ENCODE data around the gene FOLR3.
"Not testable (repeated sequence)": the region's sequence is repeated elsewhere in the genome, so short reads cannot be mapped to it uniquely, and the experiment has no call there.

The FOLR3 gene
- total RNA-seq, result 0 to 0.15 (median 0.10) reads per million in 4 donors

- not testable (repeated sequence) for DNase-seq
These were observed at the start of gene FOLR3 for GRCh38 chr11:72135473-72135872. Gene FOLR3 (plus strand): TSS chr11:72135725. CDS start chr11:72135953, 228 bp downstream.

GRCh38 chr11:72088076-72088808 is 47.3 kb upstream of the FOLR3 start:
- DNase-seq, result no peak

GRCh38 chr11:72091292-72091691 is 44.2 kb upstream of the FOLR3 start:
- peak; percentile 19 to 62 (median 49) for DNase-seq

GRCh38 chr11:72098741-72099140 is 36.8 kb upstream of the FOLR3 start:
- DNase-seq, result no peak

GRCh38 chr11:72100009-72100408 is 35.5 kb upstream of the FOLR3 start:
- DNase-seq, result no peak

- no peak for DNase-seq
These were observed 35.1 kb upstream of the FOLR3 start for GRCh38 chr11:72100462-72100861.

- DNase-seq, result no peak
These were observed 33.4 kb upstream of the FOLR3 start for GRCh38 chr11:72102162-72102561.

- DNase-seq, result no peak
These were observed 32.9 kb upstream of the FOLR3 start for GRCh38 chr11:72102631-72102945.

GRCh38 chr11:72102946-72103753 is 32.4 kb upstream of the FOLR3 start, which contains the start of gene LAMTOR1:
Gene LAMTOR1 (minus strand): TSS chr11:72103297. CDS start chr11:72103224, 73 bp downstream.
- DNase-seq, result peak; percentile 93 to 98 (median 96)

GRCh38 chr11:72103754-72104167 is 31.8 kb upstream of the FOLR3 start:
- DNase-seq, result no peak

GRCh38 chr11:72105888-72106287 is 29.6 kb upstream of the FOLR3 start, which contains the start of gene TOMT:
Gene TOMT (plus strand): TSS chr11:72105924. CDS start chr11:72105952, 28 bp downstream.
- no peak for DNase-seq

GRCh38 chr11:72111300-72112142 is 24.0 kb upstream of the FOLR3 start:
- DNase-seq, result no peak

GRCh38 chr11:72112143-72112977 is 23.2 kb upstream of the FOLR3 start, which contains the start of gene ANAPC15:
Gene ANAPC15 (minus strand): TSS chr11:72112695. CDS start chr11:72111276, 1,419 bp downstream.
- peak; percentile 92 to 99 (median 97) for DNase-seq

GRCh38 chr11:72112978-72113808 is 22.3 kb upstream of the FOLR3 start:
- no peak for DNase-seq

- no peak for DNase-seq
These were observed 21.0 kb upstream of the FOLR3 start for GRCh38 chr11:72114570-72114969.

- DNase-seq, result no peak
These were observed 19.3 kb upstream of the FOLR3 start for GRCh38 chr11:72116019-72116755.

- DNase-seq, result no peak
These were observed 16.3 kb upstream of the FOLR3 start for GRCh38 chr11:72119198-72119597.

- no peak for DNase-seq
These were observed 14.6 kb upstream of the FOLR3 start for GRCh38 chr11:72120930-72121329.

GRCh38 chr11:72122607-72123006 is 12.9 kb upstream of the FOLR3 start:
- DNase-seq, result no peak

GRCh38 chr11:72123117-72123653 is 12.3 kb upstream of the FOLR3 start:
- no peak for DNase-seq
